Endothelial cell of umbilical vein (primary cell): ENCODE data around the gene CCDC195. TPM values are rescaled to one million over a fixed set of nuclear protein-coding genes. Genes with fewer than 3 reads are reported as not detected.

Experiments
- BruUV-seq: library from RNA; stranded (reverse); fragments of 400-500 nt; replicated peaks from 2 replicates; lab custom pipeline; 2021; lab: Mats Ljungman, UMichigan
- CTCF ChIA-PET: fragments of 300-600, 350-600 bp; sonication (Branson Sonifier 250); formaldehyde crosslinking; loops from one replicate; lab custom pipeline; 2021; ENCODE audit warnings: antibody characterized with exemption, inconsistent platforms; lab: Charles Lee
- POLR2A ChIA-PET: fragments of 300-600, 350-600 bp; sonication (Branson Sonifier 250); formaldehyde crosslinking; loops from one replicate; lab custom pipeline; 2021; ENCODE audit warnings: antibody characterized with exemption, inconsistent platforms; lab: Charles Lee
- DNase-seq: peaks from one replicate; pipeline ENCODE4 v3.0.0-alpha.2; 2011; ENCODE audit warnings: low read depth, low spot score
- FAIRE-seq: peaks from 2 replicates; lab custom pipeline; 2011; peaks lifted over from hg19 to GRCh38; lab: Jason Lieb, UNC
- H2AFZ ChIP-seq: 2 replicates; pipeline ENCODE4 v1.6.0; 2012; ENCODE audit warnings: low read depth, low read length, control low read depth, inconsistent platforms
- H3K27ac ChIP-seq: 2 replicates; pipeline ENCODE4 v1.5.1; 2011; ENCODE audit warnings: low read depth, mild to moderate bottlenecking, control low read depth, low read length, moderate library complexity; ENCODE audit not compliant: insufficient read depth
- H3K27me3 ChIP-seq, 2 experiments: 2 replicates each; pipeline versions ENCODE4 v1.6.0 to v1.6.1; 2011; ENCODE audit warnings: low read length in 2 of 2, mixed read lengths in 1 of 2; ENCODE audit not compliant: control insufficient read depth in 2 of 2, insufficient read depth in 2 of 2
- H3K36me3 ChIP-seq, 2 experiments: 2 replicates in 1 of 2; 3 replicates in 1 of 2; pipeline ENCODE4 v1.5.1; 2011; ENCODE audit warnings: low read length in 2 of 2, mild to moderate bottlenecking in 1 of 2, moderate library complexity in 1 of 2; ENCODE audit not compliant: control insufficient read depth in 2 of 2, insufficient read depth in 2 of 2; ENCODE audit errors: extremely low read depth in 1 of 2
- H3K4me1 ChIP-seq: 3 replicates; pipeline ENCODE4 v1.5.1; 2011; ENCODE audit warnings: mild to moderate bottlenecking, low read length; ENCODE audit not compliant: control insufficient read depth, insufficient read depth; ENCODE audit errors: extremely low read depth
- H3K4me2 ChIP-seq: 2 replicates; pipeline ENCODE4 v1.6.1; 2011; ENCODE audit warnings: low read length, control low read depth, mixed read lengths; ENCODE audit not compliant: insufficient read depth
- H3K4me3 ChIP-seq, 3 experiments: fragments of 200-600 bp in 1 of 3; sonication (generic), shearing (Covaris generic) in 1 of 3; replicated peaks in 1 of 3; 2 replicates each; pipeline ENCODE4 v1.5.1; 2011 to 2016; ENCODE audit warnings: control low read depth in 3 of 3, low read length in 3 of 3, mild to moderate bottlenecking in 2 of 3, inconsistent platforms in 1 of 3, low read depth in 1 of 3, moderate library complexity in 1 of 3; ENCODE audit not compliant: insufficient read depth in 1 of 3
- H3K79me2 ChIP-seq: 2 replicates; pipeline ENCODE4 v1.6.0; 2012; ENCODE audit warnings: low read length, inconsistent platforms; ENCODE audit not compliant: control insufficient read depth, insufficient read depth
- H3K9ac ChIP-seq: replicated peaks from 2 replicates; pipeline ENCODE3; 2011; ENCODE audit warnings: low read length, control low read depth; ENCODE audit not compliant: insufficient read depth; ENCODE audit errors: extremely low read depth
- H3K9me1 ChIP-seq: replicated peaks from 3 replicates; pipeline ENCODE4 v1.6.0; 2011; ENCODE audit warnings: mild to moderate bottlenecking, low read length; ENCODE audit not compliant: control insufficient read depth, insufficient read depth; ENCODE audit errors: extremely low read depth
- H3K9me3 ChIP-seq: replicated peaks from 2 replicates; pipeline ENCODE4 v1.5.1; 2012; ENCODE audit warnings: low read length, inconsistent platforms; ENCODE audit not compliant: control insufficient read depth, insufficient read depth
- H4K20me1 ChIP-seq: replicated peaks from 2 replicates; pipeline ENCODE3; 2011; ENCODE audit warnings: mild to moderate bottlenecking, low read length; ENCODE audit not compliant: control insufficient read depth, insufficient read depth; ENCODE audit errors: extremely low read depth
- EZH2 ChIP-seq: IDR thresholded peaks from 2 replicates; pipeline ENCODE4 v1.6.1; 2012; ENCODE audit warnings: borderline replicate concordance, low read depth, mild to moderate bottlenecking, moderate library complexity, low read length, inconsistent platforms; ENCODE audit not compliant: severe bottlenecking
- FOS ChIP-seq: IDR thresholded peaks from 2 replicates; pipeline ENCODE4 v1.6.1; 2011; ENCODE audit warnings: mild to moderate bottlenecking, low read length, moderate library complexity, borderline replicate concordance; ENCODE audit not compliant: insufficient read depth
- GATA2 ChIP-seq: IDR thresholded peaks from 2 replicates; pipeline ENCODE4 v1.7.0; 2011; ENCODE audit warnings: low read depth, mild to moderate bottlenecking, moderate library complexity, mixed read lengths, low read length; ENCODE audit not compliant: insufficient read length, insufficient read depth
- JUN ChIP-seq: IDR thresholded peaks from 2 replicates; pipeline ENCODE4 v1.6.1; 2011; ENCODE audit warnings: borderline replicate concordance, low read depth; ENCODE audit not compliant: insufficient read length, insufficient read depth
- MYC ChIP-seq: IDR thresholded peaks from one replicate; pipeline ENCODE4 v1.6.1; 2011; ENCODE audit warnings: mild to moderate bottlenecking, low read depth, low read length
- POLR2A ChIP-seq: IDR thresholded peaks from 2 replicates; pipeline ENCODE4 v1.6.1; 2012; ENCODE audit warnings: low read depth, mild to moderate bottlenecking, control low read depth, low read length
- POLR2AphosphoS5 ChIP-seq: IDR thresholded peaks from 2 replicates; pipeline ENCODE4 v1.6.1; 2012; ENCODE audit warnings: low read depth, mild to moderate bottlenecking, control low read depth, low read length, moderate library complexity; ENCODE audit not compliant: insufficient read depth
- dilution Hi-C: fragments of 300-500 bp; cut with MboI; formaldehyde crosslinking; loops from one replicate; pipeline ENCODE4 v1.15.0; 2019; ENCODE audit warnings: low sequenced_read_pairs; ENCODE audit not compliant: extremely low pct_ligation_motif_present
- intact Hi-C: fragments of 100-400 bp; cut with micrococcal nuclease; formaldehyde crosslinking; loops from one replicate; pipeline ENCODE4 v1.10.0; 2022
- polyA plus RNA-seq, 4 experiments: library from polyadenylated mRNA; depleted of rRNA in 3 of 4; stranded (reverse) in 3 of 4; unstranded in 1 of 4; fragments of >200 nt; gene quantifications; 2 replicates each; pipeline versions ENCODE4 v1.2.1 to v1.2.3, GENCODE V29; 2011 to 2012; ENCODE audit warnings: missing spikeins in 1 of 4
- total RNA-seq: library from RNA; stranded (reverse); gene quantifications from 2 replicates; pipeline ENCODE4 v1.2.3, GENCODE V29; 2021
- TF ChIP-seq, protein P1 (sequence below): IDR thresholded peaks from 2 replicates; pipeline ENCODE4 v1.6.1; 2011; ENCODE audit not compliant: insufficient read depth, insufficient read length
- TF ChIP-seq, protein P2 (sequence below), 2 donors: IDR thresholded peaks; 1 replicate in 1 of 2; 2 replicates in 1 of 2; pipeline ENCODE4 v1.5.1; 2011; ENCODE audit warnings: low read length in 2 of 2, mild to moderate bottlenecking in 2 of 2, moderate library complexity in 2 of 2, control low read depth in 1 of 2, inconsistent platforms in 1 of 2, low read depth in 1 of 2; ENCODE audit not compliant: insufficient read depth in 1 of 2; ENCODE audit errors: extremely low read depth in 1 of 2

The CCDC195 gene
- total and polyA plus RNA-seq, 2 donors (not counting 3 experiments of a cell fraction or from before 2014, with no cell fraction given), result not detected

DNA sequence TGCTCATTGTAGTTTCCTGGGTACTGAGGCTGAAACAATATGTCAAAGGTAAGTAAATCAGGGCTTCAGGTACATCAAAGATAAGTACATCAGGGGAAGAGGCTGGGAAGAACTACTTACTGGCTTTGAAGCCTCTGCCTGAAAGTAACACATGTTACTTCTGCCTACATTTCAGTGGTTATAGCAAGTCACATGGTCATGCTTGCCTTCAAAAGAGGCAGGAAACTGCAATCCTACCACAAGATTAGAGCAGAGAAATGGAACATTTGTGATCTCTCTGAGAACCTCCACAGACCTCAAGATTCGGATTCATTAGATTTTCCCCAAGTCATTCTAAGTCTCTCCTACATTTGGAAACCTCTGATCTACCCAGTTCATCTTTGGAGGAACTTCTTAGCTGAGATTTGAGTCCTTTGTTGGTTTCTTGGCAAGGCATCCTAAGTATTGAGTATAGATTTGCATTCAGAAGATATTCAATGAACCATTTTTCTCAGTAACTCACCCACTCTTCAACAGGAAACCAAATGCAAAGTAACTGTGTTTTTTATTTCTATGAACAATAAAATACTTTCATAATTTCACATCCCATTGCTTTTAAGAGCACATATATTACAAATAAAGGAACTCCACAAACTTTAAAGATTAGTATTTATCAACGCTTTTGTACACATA, 48.5 kb upstream of the CCDC195 start:
- Histone ChIP-seq H3K27me3 (no peaks in the 10 kb centered on the region), H3K4me2 (no peak overlapping the region), H3K4me3 (no peak overlapping the region), H3K9me3 (no peaks in the 10 kb centered on the region), H4K20me1 (no peaks in the 10 kb centered on the region), H2AFZ (no peak overlapping the region), H3K4me1 (no peaks in the 10 kb centered on the region), H3K9ac (no peak overlapping the region), H3K9me1 (no peaks in the 10 kb centered on the region), H3K27ac (no peak overlapping the region), H3K36me3 (peaks cover 0 to 3% of the 10 kb centered on the region in 2 experiments), H3K79me2 (no peaks in the 10 kb centered on the region)
- FAIRE-seq (no peak), DNase-seq (no peak)
- intact Hi-C loops, result no loop called here
- POLR2A ChIA-PET, result no interaction called here
- CTCF ChIA-PET, result no interaction called here
- TF ChIP-seq, protein P1, sequence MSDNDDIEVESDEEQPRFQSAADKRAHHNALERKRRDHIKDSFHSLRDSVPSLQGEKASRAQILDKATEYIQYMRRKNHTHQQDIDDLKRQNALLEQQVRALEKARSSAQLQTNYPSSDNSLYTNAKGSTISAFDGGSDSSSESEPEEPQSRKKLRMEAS, result no peak
- TF ChIP-seq, protein P2, sequence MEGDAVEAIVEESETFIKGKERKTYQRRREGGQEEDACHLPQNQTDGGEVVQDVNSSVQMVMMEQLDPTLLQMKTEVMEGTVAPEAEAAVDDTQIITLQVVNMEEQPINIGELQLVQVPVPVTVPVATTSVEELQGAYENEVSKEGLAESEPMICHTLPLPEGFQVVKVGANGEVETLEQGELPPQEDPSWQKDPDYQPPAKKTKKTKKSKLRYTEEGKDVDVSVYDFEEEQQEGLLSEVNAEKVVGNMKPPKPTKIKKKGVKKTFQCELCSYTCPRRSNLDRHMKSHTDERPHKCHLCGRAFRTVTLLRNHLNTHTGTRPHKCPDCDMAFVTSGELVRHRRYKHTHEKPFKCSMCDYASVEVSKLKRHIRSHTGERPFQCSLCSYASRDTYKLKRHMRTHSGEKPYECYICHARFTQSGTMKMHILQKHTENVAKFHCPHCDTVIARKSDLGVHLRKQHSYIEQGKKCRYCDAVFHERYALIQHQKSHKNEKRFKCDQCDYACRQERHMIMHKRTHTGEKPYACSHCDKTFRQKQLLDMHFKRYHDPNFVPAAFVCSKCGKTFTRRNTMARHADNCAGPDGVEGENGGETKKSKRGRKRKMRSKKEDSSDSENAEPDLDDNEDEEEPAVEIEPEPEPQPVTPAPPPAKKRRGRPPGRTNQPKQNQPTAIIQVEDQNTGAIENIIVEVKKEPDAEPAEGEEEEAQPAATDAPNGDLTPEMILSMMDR (IDR thresholded peaks at IDR 0.05; ENCODE audit: extremely low read depth in 1 of 2, insufficient read depth in 1 of 2, low read depth in 1 of 2, low read length in 2 of 2), result no peak
- TF ChIP-seq MYC (no peak), GATA2 (no peak), EZH2 (no peak), POLR2AphosphoS5 (no peak), POLR2A (no peak), FOS (no peak), JUN (no peak)
- BruUV-seq, result no TSS peak
- dilution Hi-C loops, result no loop called here
